DMS79 (cell line): ENCODE measurements around the gene TADA2B.
"Not testable (repeated sequence)": the region's sequence is repeated elsewhere in the genome, so short reads cannot be mapped to it uniquely, and the experiment has no call there.

ENCODE experiments used
- DNase-seq: peaks from one replicate; lab custom pipeline; 2025; lab: John Stamatoyannopoulos, UW

The TADA2B gene

GRCh38 chr4:7060346-7061150, 17.4 kb downstream of the TADA2B start:
- DNase-seq = no peak

DNA sequence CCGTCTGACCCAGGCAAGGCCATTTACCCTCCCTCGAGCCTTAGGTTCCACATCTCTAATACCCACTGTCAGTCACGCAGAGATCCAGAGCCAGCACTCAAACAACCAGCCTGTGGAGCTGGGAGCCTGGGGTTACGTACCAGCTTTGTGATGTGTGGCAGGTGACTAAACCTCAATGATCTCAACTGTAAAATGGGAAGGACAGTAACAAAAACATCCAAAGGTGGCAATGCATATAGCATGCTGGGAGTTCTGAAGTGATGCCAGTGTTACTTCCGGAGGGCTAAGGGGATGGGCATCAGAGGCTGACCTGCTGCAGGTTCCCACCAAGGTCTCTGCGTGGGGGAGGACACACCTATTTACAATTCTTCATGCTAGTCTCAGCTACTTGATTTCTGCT, 18.6 kb downstream of the TADA2B start:
- DNase-seq = no peak

GRCh38 chr4:7062816-7063215, 19.6 kb downstream of the TADA2B start:
- no peak for DNase-seq

DNA sequence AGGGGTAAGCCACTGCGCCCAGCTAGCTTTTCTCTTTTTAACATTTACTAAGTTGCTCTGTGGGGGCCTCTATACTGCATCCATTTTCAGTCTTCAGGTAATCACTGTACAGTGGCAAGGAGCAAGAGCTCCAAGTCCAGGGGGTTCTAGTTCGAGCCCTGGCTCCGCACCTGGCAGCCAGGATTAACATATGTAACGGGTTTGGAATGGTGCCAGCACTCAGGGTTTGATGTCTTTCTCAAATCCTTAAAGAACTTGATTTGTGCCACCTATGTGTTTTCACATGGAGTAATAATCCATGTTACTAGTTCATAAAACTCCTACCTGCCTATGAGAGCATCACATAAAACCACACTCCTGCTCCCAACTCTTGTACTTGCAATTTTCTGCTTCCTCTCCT, 20.2 kb downstream of the TADA2B start:
- no peak for DNase-seq

- DNase-seq = no peak
These were observed 22.8 kb downstream of the TADA2B start for GRCh38 chr4:7066006-7066405.

GRCh38 chr4:7066493-7066892, 23.3 kb downstream of the TADA2B start:
- no peak for DNase-seq

- DNase-seq = no peak
These were observed 23.9 kb downstream of the TADA2B start for GRCh38 chr4:7067126-7067451.

DNA sequence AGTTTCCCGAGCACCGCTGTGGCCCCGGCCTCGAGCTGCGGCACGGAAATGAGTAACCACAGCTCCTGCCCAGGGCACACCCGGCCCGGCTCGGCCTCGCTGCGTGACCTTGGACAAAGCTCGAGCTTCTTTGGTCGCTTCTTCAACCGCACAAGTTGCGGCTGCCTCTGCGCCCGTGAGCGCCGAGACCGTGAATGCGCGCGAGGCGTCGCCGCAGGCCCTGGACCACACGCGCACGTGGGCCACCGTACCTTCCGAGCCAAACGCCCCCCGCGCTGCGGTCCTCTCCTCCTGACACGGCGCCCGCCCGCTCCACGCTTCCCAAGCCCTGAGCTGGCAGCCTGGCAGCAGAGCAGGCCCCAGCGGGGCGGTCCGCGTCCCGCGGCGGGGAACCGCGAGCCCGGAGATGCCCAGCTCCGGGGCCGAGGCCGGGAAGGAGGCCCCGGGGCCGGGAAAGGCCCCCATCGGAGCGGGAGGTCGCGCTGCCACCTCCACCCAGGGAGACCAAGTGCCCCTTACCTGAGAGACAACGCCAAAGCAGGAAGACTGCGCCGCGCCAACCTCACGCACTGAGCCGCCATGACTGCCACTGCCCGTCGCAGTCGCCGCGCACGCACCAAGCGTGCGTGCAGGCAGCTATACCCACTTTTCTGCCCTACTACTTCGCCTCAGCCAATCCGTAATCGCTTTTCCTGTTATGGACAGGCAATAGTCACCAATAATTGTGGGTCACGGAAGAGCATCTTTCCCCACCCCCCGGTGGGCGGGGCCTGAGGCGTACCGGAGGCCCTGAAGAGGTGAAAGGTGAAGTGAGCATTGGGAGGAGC, 24.5 kb downstream of the TADA2B start, which contains the start of gene GRPEL1:
GRPEL1 (minus strand) TSS at position 613 of the 827 bp plus-strand sequence; CDS start at position 581, 32 bp downstream.
- DNase-seq = peak; percentile 88

- DNase-seq = peak; percentile 37
These were observed 25.2 kb downstream of the TADA2B start for GRCh38 chr4:7068279-7068842.

DNA sequence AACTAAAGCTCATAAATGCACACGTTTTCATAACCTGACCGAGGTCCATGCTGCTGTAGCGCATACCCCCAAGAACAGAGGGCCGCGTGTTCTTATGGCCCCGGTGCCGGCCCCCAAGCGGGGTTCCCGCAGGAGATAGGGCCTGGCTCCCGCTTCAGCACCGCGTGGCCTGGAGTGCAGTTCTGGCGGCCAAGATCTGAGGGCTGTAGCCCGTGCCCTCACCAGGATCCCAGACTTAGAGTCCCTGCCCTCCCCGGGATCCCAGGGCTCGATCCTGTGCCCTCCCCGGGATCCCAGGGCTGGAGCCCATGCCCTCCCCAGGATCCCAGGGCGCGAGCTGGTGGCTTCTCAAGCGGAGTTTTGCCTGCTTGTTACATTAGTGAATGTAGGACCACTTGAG, 25.7 kb downstream of the TADA2B start:
- no peak for DNase-seq

DNA sequence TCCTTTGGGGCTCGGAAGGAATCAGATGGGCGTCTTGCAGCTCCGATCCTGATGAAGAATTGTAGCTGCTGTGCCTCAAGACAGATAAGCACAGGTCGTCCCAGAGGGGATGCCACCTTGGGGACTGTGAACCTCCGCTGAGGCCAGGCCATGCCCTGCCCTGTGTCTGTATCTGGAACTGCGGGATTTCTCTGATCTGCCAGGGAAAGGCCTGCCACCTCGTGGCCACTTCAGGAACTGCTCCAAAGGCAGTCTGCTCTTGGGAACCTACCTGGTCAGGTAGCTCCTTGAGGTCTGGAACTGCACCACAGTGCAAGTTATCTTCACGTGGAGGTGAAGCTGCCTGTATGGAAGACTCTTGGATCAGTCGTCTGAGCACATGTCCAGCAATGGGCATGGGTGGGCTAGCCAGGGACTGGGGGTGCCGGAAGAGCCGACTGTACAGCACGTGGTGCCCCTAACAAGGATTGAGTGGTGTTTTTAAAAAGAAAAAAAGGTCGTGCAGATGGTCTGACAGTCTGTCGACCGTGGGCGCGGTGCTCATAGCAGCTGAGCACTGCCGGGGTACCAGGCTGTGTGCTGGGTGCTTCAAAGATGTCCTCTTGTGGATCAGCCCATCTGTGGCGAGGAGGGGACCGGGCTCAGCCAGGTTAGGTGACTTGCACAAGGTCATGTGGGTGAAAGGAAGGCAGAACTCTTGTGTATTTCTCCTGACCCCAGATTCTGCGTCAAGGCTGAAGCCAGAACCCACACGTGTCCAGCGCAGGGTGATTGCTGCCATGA, 27.7 kb downstream of the TADA2B start:
- peak; percentile 23 for DNase-seq

DNA sequence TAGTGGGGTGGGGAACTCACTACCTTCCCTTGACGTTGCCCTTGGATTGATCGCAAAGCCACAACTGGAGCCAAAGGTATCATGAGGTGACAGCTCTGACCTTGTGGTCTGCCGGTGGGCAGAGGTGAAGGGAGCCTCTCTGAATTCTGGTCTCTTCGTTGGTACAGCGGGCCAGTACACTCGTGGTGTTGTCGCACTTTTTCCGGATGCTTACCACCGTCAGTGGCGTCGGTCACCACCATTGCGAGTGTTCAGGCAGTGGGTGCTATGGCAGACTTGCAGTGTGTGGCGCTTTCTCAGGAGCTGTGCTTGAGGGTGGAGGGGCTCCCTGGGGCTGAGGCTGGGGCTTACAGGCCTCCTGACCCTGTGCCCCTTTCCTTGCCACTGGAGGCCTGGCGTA, 29.9 kb downstream of the TADA2B start:
- DNase-seq = no peak

- no peak for DNase-seq
These were observed 30.6 kb downstream of the TADA2B start for GRCh38 chr4:7073526-7074390.

DNA sequence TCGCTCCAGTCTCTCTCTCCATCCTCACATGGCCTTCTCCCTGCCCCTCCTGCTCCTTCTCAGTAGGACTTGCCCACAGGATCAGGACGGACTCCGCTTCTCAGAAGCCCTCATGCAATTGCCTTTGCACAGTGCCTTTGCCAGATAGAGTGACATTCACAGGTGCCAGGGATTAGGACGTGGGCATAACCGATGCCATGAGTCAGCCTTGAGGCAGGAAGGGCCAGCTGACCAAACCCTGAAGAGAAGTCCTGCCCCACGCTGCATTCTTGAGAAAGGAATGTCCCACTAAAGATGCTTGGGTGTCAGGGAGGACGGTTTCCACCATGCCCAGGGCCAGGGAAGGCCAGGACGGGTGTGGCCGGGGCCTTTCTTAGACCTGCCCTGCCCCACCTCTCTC, 31.3 kb downstream of the TADA2B start:
- no peak for DNase-seq

GRCh38 chr4:7075962-7076695, 33.0 kb downstream of the TADA2B start:
- no peak for DNase-seq

GRCh38 chr4:7076696-7077082, 33.5 kb downstream of the TADA2B start:
- DNase-seq = no peak

DNA sequence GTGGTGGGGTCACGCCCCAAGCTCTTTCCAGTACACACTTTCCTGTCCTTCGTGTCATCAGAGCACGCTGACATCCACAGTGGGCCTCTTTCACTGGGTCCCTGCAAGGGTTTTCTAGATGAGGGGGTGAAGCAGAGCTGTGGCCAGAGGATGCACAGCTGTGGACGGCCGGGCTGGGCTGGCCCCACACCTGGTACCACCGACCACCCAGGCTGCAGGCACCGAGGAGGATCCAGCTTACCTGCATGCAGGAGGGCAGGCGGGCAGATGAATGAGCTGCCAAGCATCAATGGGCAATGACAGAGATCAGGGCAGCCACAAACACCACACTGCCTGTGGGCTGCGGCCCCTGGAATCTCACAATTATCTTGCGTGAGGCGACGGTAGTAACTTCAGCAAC, 34.2 kb downstream of the TADA2B start:
- no peak for DNase-seq

- no peak for DNase-seq
These were observed 34.9 kb downstream of the TADA2B start for GRCh38 chr4:7078025-7078424.

DNA sequence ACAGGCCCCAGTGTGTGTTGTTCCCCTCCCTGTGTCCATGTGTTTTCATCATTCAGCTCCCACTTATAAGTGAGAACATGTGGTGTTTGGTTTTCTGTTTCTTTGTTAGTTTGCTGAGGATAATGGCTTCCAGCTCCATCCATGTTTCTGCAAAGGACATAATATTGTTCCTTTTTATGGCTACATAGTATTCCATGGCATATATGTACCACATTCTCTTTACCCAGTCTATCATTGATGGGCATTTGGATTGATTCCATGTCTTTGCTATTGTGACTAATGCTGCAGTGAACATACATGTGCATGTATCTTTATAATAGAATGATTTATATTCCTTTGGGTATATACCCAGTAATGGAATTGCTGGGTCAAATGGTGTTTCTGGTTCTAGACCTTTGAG, 36.3 kb downstream of the TADA2B start:
- DNase-seq = not testable (repeated sequence)

- DNase-seq = not testable (repeated sequence)
These were observed 36.7 kb downstream of the TADA2B start for GRCh38 chr4:7079909-7080308.
